CD14-positive monocyte (primary cell): ENCODE results near the gene UBE2E1. TPM values are rescaled to one million over a fixed set of nuclear protein-coding genes. Genes with fewer than 3 reads are reported as not detected.

ENCODE experiments used
- DNase-seq, 3 donors: peaks; one replicate each; pipeline ENCODE4 v3.0.0-alpha.2; 2011 to 2022
- H2AFZ ChIP-seq: 2 replicates; pipeline ENCODE4 v1.6.0; 2012; ENCODE audit warnings: mild to moderate bottlenecking, low read depth, low read length, inconsistent platforms; ENCODE audit not compliant: insufficient read depth, poor library complexity, severe bottlenecking
- H3K27ac ChIP-seq, 2 donors: 1 replicate in 1 of 2; 2 replicates in 1 of 2; pipeline ENCODE4 v1.5.1; 2012 to 2013; ENCODE audit warnings: low read length in 2 of 2, control low read depth in 1 of 2, inconsistent platforms in 1 of 2, low read depth in 1 of 2, mild to moderate bottlenecking in 1 of 2
- H3K27me3 ChIP-seq, 2 donors: one replicate each; pipeline versions ENCODE4 v1.6.0 to v1.6.1; 2011 to 2013; ENCODE audit warnings: low read length in 2 of 2; ENCODE audit not compliant: control insufficient read depth in 2 of 2, insufficient read depth in 2 of 2
- H3K36me3 ChIP-seq, 2 donors: replicated peaks in 1 of 2; 1 replicate in 1 of 2; 2 replicates in 1 of 2; pipeline versions ENCODE4 v1.5.1 to v1.6.1; 2012 to 2013; ENCODE audit warnings: low read length in 2 of 2, control low read depth in 1 of 2, inconsistent platforms in 1 of 2, mild to moderate bottlenecking in 1 of 2; ENCODE audit not compliant: insufficient read depth in 2 of 2, control insufficient read depth in 1 of 2
- H3K4me1 ChIP-seq, 2 donors: 1 replicate in 1 of 2; 2 replicates in 1 of 2; pipeline versions ENCODE4 v1.5.1 to v1.6.1; 2012 to 2013; ENCODE audit warnings: low read length in 2 of 2, control low read depth in 1 of 2, inconsistent platforms in 1 of 2, mild to moderate bottlenecking in 1 of 2, moderate library complexity in 1 of 2; ENCODE audit not compliant: insufficient read depth in 2 of 2, control insufficient read depth in 1 of 2
- H3K4me2 ChIP-seq: replicated peaks from 2 replicates; pipeline ENCODE3; 2012; ENCODE audit warnings: low read length, moderate library complexity, mild to moderate bottlenecking; ENCODE audit not compliant: poor library complexity, severe bottlenecking; ENCODE audit errors: extremely low read depth
- H3K4me3 ChIP-seq, 3 experiments: fragments of 200-600 bp in 1 of 3; sonication (generic) in 1 of 3; replicated peaks in 1 of 3; 1 replicate in 2 of 3; 2 replicates in 1 of 3; pipeline ENCODE4 v1.5.1; 2011 to 2013; ENCODE audit warnings: low read length in 3 of 3, mild to moderate bottlenecking in 3 of 3, control low read depth in 2 of 3, low read depth in 2 of 3, inconsistent platforms in 1 of 3, moderate library complexity in 1 of 3
- H3K79me2 ChIP-seq: 2 replicates; pipeline ENCODE4 v1.6.0; 2012; ENCODE audit warnings: mild to moderate bottlenecking, control low read depth, inconsistent platforms, low read length, moderate library complexity; ENCODE audit not compliant: insufficient read depth
- H3K9ac ChIP-seq: 2 replicates; pipeline ENCODE4 v1.6.0; 2017; ENCODE audit warnings: low read length, mild to moderate bottlenecking; ENCODE audit not compliant: insufficient read depth, poor library complexity, severe bottlenecking
- H3K9me3 ChIP-seq, 2 donors: replicated peaks in 1 of 2; 1 replicate in 1 of 2; 2 replicates in 1 of 2; pipeline versions ENCODE4 v1.5.1 to v1.6.1; 2012 to 2013; ENCODE audit warnings: low read length in 2 of 2, control low read depth in 1 of 2; ENCODE audit not compliant: control insufficient read depth in 1 of 2, insufficient read depth in 1 of 2
- H4K20me1 ChIP-seq: 2 replicates; pipeline ENCODE4 v1.6.0; 2012; ENCODE audit warnings: mild to moderate bottlenecking, low read length, control low read depth, moderate library complexity; ENCODE audit not compliant: insufficient read depth
- H3K27ac Mint-ChIP-seq, 7 donors: one replicate each; pipeline ENCODE4 v1.8.0; 2020; ENCODE audit warnings: mild to moderate bottlenecking in 7 of 7, mixed read lengths in 7 of 7, moderate library complexity in 6 of 7, inconsistent platforms in 2 of 7
- H3K27me3 Mint-ChIP-seq, 3 donors: one replicate each; pipeline ENCODE4 v1.8.0; 2021 to 2022; ENCODE audit warnings: low read depth in 3 of 3, mild to moderate bottlenecking in 3 of 3, mixed read lengths in 3 of 3, moderate library complexity in 3 of 3, inconsistent platforms in 1 of 3
- H3K36me3 Mint-ChIP-seq, 2 donors: one replicate each; pipeline ENCODE4 v1.8.0; 2020; ENCODE audit warnings: mixed read lengths in 2 of 2, inconsistent platforms in 1 of 2, mild to moderate bottlenecking in 1 of 2
- H3K4me1 Mint-ChIP-seq: one replicate; pipeline ENCODE4 v1.8.0; 2020; ENCODE audit warnings: mild to moderate bottlenecking, mixed read lengths
- H3K4me3 Mint-ChIP-seq, 2 donors: one replicate each; pipeline ENCODE4 v1.8.0; 2020; ENCODE audit warnings: mild to moderate bottlenecking in 2 of 2, mixed read lengths in 2 of 2, moderate library complexity in 1 of 2
- H3K9me3 Mint-ChIP-seq, 7 donors: one replicate each; pipeline ENCODE4 v1.8.0; 2020 to 2022; ENCODE audit warnings: mixed read lengths in 7 of 7, mild to moderate bottlenecking in 6 of 7, moderate library complexity in 6 of 7, inconsistent platforms in 2 of 7
- CTCF ChIP-seq: fragments of 200-600 bp; IDR thresholded peaks from one replicate; pipeline ENCODE4 v1.8.0; 2022; ENCODE audit warnings: antibody characterized with exemption, mild to moderate bottlenecking
- WGBS: methylation state at CpG from one replicate; pipeline ENCODE4 v1.1.5; 2013; ENCODE audit warnings: missing lambda C conversion rate; ENCODE audit not compliant: insufficient coverage; 5-methylcytosine and 5-hydroxymethylcytosine counted together
- intact Hi-C, 2 donors: fragments of 100-400 bp; cut with micrococcal nuclease; formaldehyde crosslinking; loops; one replicate each; pipeline versions ENCODE4 v1.15.0 to v1.15.1; 2023
- polyA plus RNA-seq, 3 donors: library from polyadenylated mRNA; depleted of rRNA in 1 of 3; unstranded in 2 of 3; stranded (reverse) in 1 of 3; fragments of 300-500 nt in 2 of 3; fragments of >200 nt in 1 of 3; fragmentation: Illumina TruSeq in 2 of 3; gene quantifications; 1 replicate in 2 of 3; 2 replicates in 1 of 3; pipeline ENCODE4 v1.2.3, GENCODE V29; 2012 to 2021

The UBE2E1 gene
- polyA plus RNA-seq, 3 donors, result 31.3 to 60.2 (median 34.6) TPM

GRCh38 chr3:23775254-23775909 is 30.4 kb upstream of the UBE2E1 start:
- Mint-ChIP-seq H3K27ac (no peak overlapping the region), H3K9me3 (peaks cover 0 to 6% (median 1%) of the 10 kb centered on the region in 7 donors), H3K4me3 (no peak overlapping the region), H3K36me3 (no peaks in the 10 kb centered on the region), H3K4me1 (no peaks in the 10 kb centered on the region), H3K27me3 (peaks cover 1 to 6% (median 1%) of the 10 kb centered on the region in 3 donors)
- no peak overlapping the region for H3K4me2 ChIP-seq
- H3K27me3 ChIP-seq, result no peaks in the 10 kb centered on the region
- DNase-seq, result no peak
- no peak overlapping the region for H3K27ac ChIP-seq
- H3K79me2 ChIP-seq, result no peaks in the 10 kb centered on the region
- H4K20me1 ChIP-seq, result no peaks in the 10 kb centered on the region
- H2AFZ ChIP-seq, result no peak overlapping the region
- H3K4me1 ChIP-seq, result no peaks in the 10 kb centered on the region
- WGBS, result no CpG with 5 or more reads among the region's 13 CpGs
- no peak overlapping the region for H3K4me3 ChIP-seq
- TF ChIP-seq CTCF, result no peak
- H3K36me3 ChIP-seq, result no peaks in the 10 kb centered on the region
- intact Hi-C loops, result no loop called here
- H3K9me3 ChIP-seq, result no peaks in the 10 kb centered on the region
- H3K9ac ChIP-seq, result no peak overlapping the region

- no peak overlapping the region for H3K27ac Mint-ChIP-seq
- Histone ChIP-seq H4K20me1 (no peaks in the 10 kb centered on the region), H3K4me1 (no peaks in the 10 kb centered on the region), H3K27me3 (no peaks in the 10 kb centered on the region), H3K4me3 (no peak overlapping the region), H3K27ac (no peak overlapping the region), H3K9ac (no peak overlapping the region), H3K9me3 (no peaks in the 10 kb centered on the region), H3K79me2 (no peaks in the 10 kb centered on the region), H3K4me2 (no peak overlapping the region), H3K36me3 (no peaks in the 10 kb centered on the region), H2AFZ (no peak overlapping the region)
- DNase-seq, result no peak
- H3K4me1 Mint-ChIP-seq, result no peaks in the 10 kb centered on the region
- H3K4me3 Mint-ChIP-seq, result no peak overlapping the region
- H3K27me3 Mint-ChIP-seq, result peaks cover 1 to 6% (median 1%) of the 10 kb centered on the region in 3 donors
- no peaks in the 10 kb centered on the region for H3K36me3 Mint-ChIP-seq
- WGBS, result 96% methylated on average over 5 of the region's 6 CpGs
- intact Hi-C loops, result no loop called here
- TF ChIP-seq CTCF, result no peak
- H3K9me3 Mint-ChIP-seq, result peaks cover 0 to 4% (median 0%) of the 10 kb centered on the region in 7 donors
These were observed 29.3 kb upstream of the UBE2E1 start for GRCh38 chr3:23776352-23776891.
